ENCODE results near the gene RAB44. TPM values are rescaled to one million over a fixed set of nuclear protein-coding genes. Genes with fewer than 3 reads are reported as not detected.
"Not testable (repeated sequence)": the region's sequence is repeated elsewhere in the genome, so short reads cannot be mapped to it uniquely, and the experiment has no call there.

RAB44 gene
- total RNA-seq, 1 donor from 2014 or later, result 0.11 TPM

DNA sequence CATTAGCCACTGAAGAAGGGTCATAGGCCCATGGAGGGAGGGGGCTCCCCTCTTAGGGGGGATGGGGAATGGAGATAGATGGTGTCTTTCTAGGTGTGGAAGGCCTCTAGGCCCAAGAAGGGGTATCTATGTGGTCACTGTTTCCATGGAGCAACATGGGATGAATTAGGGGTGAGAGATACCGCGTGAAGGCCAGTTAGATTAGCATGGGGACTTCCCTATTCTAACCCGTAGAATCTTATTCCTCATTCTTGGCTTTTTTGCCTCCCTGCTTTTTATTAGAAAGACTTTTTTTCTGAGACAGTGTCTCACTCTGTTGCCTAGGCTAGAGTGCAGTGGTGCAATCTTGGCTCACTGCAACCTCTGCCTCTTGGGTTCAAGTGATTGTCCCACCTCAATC, 3.2 kb downstream of the RAB44 start:
- intact Hi-C loops (cut with DNase I), result no loop called here
- no peak for DNase-seq (ENCODE audit: low spot score)

GRCh38 chr6:36701401-36701991, 3.9 kb downstream of the RAB44 start:
- intact Hi-C loops (cut with DNase I), result no loop called here

DNA sequence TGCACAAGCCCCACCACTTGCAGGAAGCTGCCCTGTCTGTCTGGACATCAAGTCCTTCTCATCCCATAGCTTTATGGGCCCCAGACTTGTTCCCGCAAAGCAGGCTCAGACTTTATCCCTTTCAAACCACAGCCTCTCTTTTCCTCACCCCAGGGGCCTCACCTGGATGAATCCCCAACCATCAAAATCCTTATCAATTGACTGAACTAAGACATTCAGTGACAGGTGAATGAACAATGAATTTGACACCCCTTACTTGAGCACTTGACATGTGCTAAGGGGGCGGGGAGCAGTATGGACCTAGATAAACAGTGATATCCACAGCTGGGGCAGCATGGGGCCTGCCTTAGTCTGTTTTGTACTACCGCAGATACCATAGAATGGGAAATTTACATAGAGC, 5.0 kb downstream of the RAB44 start:
- DNase-seq (ENCODE audit: low spot score), result no peak
- intact Hi-C loops (cut with DNase I), result no loop called here

More at GRCh38 chr6:36701401-36701991, 3.9 kb downstream of the RAB44 start:
- no peak for DNase-seq (ENCODE audit: low spot score)

- intact Hi-C loops (cut with DNase I), result no loop called here
- DNase-seq (ENCODE audit: low spot score), result no peak
Measured at GRCh38 chr6:36703081-36703606, 5.5 kb downstream of the RAB44 start.

DNA sequence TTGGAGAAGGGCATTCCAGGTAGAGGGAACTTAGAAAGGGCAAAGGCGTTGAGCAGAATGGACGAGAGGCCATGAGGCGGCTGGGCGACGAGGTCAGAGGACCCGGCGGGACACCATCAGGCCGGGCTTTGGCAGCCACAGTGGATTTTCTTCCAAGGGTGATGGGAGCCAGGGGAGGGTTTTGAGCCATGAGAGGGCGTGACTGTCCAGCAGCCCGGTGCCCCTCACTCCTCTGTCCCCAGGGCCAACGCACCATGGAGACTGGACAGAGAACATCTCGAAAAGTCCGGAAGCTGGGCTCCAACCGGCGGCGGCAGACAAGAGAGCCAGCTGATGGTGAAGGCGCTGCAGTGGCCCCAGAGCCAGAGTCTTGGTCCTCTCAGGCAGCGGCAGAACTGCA, 6.4 kb downstream of the RAB44 start:
- intact Hi-C loops (cut with DNase I), result no loop called here
- no peak for DNase-seq (ENCODE audit: low spot score)

DNA sequence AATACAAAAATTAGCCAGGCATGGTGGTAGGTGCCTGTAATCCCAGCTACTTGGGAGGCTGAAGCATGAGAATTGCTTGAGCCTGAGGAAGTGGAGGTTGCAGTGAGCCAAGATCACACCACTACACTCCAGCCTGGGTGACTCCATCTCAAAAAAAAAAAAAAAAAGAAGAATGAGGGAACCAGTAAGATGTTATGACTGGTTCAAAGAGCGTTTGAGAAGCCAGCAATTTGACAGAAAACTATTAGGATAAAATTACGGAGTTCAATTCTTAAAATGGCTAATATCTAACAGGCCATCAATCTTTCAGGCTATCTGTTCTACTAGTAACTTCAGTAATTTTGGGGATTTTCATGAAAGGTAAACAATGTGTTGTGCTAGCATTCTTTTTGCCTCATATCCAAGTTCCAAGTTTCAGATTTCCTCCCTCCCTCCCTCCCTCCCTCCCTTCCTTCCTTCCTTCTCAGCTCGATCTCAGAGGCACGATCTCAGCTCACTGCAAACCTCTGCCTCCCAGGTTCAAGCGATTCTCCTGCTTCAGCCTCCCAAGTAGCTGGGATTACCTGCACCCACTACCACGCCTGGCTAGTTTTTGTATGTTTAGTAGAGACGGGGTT, 7.4 kb downstream of the RAB44 start:
- DNase-seq (ENCODE audit: low spot score); intact Hi-C loops (cut with DNase I): not testable (repeated sequence)

- intact Hi-C loops (cut with DNase I), result no loop called here
Measured at GRCh38 chr6:36706339-36706738, 8.7 kb downstream of the RAB44 start.

GRCh38 chr6:36712816-36713215, 15.2 kb downstream of the RAB44 start:
- DNase-seq (ENCODE audit: low spot score), result no peak
- intact Hi-C loops (cut with DNase I), result no loop called here

More at GRCh38 chr6:36706339-36706738, 8.7 kb downstream of the RAB44 start:
- no peak for DNase-seq (ENCODE audit: low spot score)

- no peak for DNase-seq (ENCODE audit: low spot score)
- intact Hi-C loops (cut with DNase I), result no loop called here
Measured at GRCh38 chr6:36713846-36714245, 16.2 kb downstream of the RAB44 start.

- intact Hi-C loops (cut with DNase I), result no loop called here
- DNase-seq (ENCODE audit: low spot score), result no peak
Measured at GRCh38 chr6:36714511-36714910, 16.9 kb downstream of the RAB44 start.

DNA sequence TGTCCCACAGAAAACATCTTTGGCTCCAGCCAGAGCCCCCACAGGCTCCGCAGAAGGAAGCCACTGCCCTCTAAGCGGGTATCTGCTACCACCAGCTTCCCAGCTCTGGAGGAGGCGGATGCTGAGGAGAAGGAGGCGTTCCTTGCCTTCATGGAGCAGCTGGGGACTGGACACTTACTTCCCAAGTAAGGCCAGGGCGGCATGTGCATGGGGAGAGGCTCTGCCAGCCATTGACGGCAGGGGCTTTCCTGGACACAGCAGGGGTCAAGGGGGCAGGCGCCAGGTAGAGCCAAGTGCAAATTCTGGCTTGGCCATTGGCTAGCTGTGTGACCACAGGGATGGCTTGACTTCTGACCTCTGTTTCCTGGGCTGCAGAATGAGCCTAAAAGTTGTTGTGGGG, 17.8 kb downstream of the RAB44 start:
- intact Hi-C loops (cut with DNase I), result no loop called here
- no peak for DNase-seq (ENCODE audit: low spot score)

GRCh38 chr6:36716476-36717093, 19.0 kb downstream of the RAB44 start:
- intact Hi-C loops (cut with DNase I), result no loop called here
- DNase-seq (ENCODE audit: low spot score), result no peak

- DNase-seq (ENCODE audit: low spot score), result no peak
- intact Hi-C loops (cut with DNase I), result no loop called here
Measured at GRCh38 chr6:36717231-36717825, 19.7 kb downstream of the RAB44 start.

- intact Hi-C loops (cut with DNase I), result no loop called here
Measured at GRCh38 chr6:36717871-36718540, 20.4 kb downstream of the RAB44 start.

GRCh38 chr6:36718560-36718959, 20.9 kb downstream of the RAB44 start:
- intact Hi-C loops (cut with DNase I), result no loop called here
- no peak for DNase-seq (ENCODE audit: low spot score)

More at GRCh38 chr6:36717871-36718540, 20.4 kb downstream of the RAB44 start:
- DNase-seq (ENCODE audit: low spot score), result no peak

DNA sequence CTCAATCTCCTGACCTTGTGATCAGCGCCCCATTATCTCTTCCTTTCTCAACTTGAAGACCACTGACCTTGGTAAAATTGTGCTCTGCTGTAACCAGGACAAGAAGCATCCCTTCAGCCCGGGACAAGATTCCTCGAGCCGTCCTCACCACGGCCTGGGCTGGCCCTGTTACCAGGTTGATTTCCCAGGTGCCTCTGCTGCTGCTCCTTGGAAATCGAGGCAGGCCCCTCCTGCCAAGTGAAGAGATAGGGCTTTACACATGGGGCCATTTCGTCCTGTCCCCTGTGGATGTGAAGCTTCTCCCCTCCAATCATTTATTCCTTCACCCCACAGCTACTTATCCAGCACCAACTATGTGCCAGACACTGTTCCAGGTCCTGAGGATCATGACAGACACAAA, 21.5 kb downstream of the RAB44 start:
- no peak for DNase-seq (ENCODE audit: low spot score)
- intact Hi-C loops (cut with DNase I), result no loop called here

GRCh38 chr6:36720251-36721141, 22.9 kb downstream of the RAB44 start:
- no peak for DNase-seq (ENCODE audit: low spot score)
- intact Hi-C loops (cut with DNase I), result no loop called here

- intact Hi-C loops (cut with DNase I), result no loop called here
Measured at GRCh38 chr6:36721369-36722140, 23.9 kb downstream of the RAB44 start.

More at GRCh38 chr6:36721369-36722140, 23.9 kb downstream of the RAB44 start:
- peak; percentile 53 for DNase-seq (ENCODE audit: low spot score)
